Ramos (cell line): Measurements from ENCODE around the gene SCN4A.
"Not testable (repeated sequence)": the region's sequence is repeated elsewhere in the genome, so short reads cannot be mapped to it uniquely, and the experiment has no call there.

Source experiments
- in situ Hi-C: fragments of 300-500 bp; cut with MboI; formaldehyde crosslinking; loops from one replicate; pipeline ENCODE4 v1.14.3; 2022; ENCODE audit warnings: low sequenced_read_pairs; ENCODE audit not compliant: unreplicated experiment

Gene SCN4A

GRCh38 chr17:63972796-63973195 lies at the start of gene SCN4A:
TSS of gene SCN4A (minus strand) at chr17:63972918. CDS start at chr17:63972841, 77 bp downstream.
- in situ Hi-C loops = no loop called here

DNA sequence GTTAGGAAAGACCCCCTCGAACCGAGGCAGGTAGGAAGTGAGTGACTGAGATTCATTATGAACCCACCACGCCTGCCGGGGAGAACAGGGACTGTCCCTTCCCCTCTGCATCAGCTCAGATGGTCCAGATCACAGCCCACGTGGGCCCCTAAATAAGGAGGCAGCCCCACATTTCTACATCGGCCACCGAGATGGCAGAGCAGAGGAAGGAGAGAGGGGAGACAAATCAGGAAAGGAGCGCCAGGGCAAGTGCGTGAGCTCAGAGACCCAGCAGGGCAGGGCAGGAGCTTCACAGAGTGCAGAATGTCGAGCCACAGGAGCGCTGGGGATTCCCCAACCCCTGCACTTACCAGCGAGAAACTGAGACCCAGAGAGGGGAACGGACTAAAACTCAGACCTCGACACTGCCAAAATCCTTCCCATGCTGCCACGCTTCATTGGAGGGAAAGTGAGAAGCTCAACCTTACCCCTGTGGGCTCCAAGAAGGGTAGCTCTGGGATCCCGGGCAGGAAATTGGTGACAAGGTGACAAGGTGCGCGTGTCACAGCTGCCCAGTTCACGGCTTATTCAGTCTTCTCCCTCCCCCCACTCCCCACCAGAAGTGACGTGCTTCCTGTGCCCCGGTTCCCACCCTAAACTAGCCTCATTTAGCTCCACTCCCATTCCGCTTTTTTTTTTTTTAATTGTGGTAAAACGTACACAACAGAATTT lies 47.5 kb upstream of the SCN4A start, which contains the start of gene ICAM2:
Gene ICAM2 (minus strand): TSS at position 578 of the 711 bp plus-strand sequence. CDS start 13,942 bp downstream, outside the sequence.
- in situ Hi-C loops = loop anchor here (10.0 kb wide), 1 partner anchor 105 kb away; the partner anchor contains the start of genes CSHL1 and GH1

DNA sequence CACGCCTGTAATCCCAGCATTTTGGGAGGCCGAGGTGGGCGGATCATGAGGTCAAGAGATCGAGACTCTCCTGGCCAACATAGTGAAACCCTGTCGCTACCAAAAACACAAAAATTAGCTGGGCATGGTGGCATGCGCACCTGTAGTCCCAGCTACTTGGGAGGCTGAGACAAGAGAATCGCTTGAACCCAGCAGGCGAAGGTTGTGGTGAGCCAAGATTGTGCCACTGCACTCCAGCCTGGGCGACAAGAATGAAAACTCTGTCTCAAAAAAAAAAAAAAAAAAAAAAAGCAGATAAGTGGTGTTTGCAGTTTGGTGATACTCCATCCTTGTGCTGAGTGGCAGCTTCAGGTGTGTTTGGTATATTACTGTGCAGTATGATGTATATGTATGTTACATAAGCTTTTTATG lies 46.8 kb upstream of the SCN4A start:
- in situ Hi-C loops = not testable (repeated sequence)

GRCh38 chr17:64017381-64017980 lies 44.8 kb upstream of the SCN4A start:
- in situ Hi-C loops = no loop called here

DNA sequence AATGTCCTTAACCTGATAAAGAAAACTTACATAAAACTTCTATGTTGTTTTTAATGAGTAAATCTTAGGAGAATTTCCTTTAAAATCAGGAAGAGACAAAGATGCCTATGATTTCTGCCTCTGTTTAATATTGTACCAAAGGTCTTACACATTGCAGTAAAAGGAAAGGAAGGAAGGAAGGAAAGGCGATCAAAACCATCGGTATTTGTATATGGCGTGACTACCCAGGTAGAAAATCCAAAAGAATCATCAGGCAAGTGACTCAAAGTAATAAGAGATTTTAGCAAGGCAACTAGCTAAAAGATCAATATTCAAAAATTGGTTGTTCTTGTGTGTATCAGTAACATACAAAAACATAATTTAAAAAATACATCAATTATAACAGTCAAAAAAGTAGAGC lies 44.3 kb upstream of the SCN4A start:
- in situ Hi-C loops = no loop called here

GRCh38 chr17:64016231-64016784 lies 43.6 kb upstream of the SCN4A start:
- in situ Hi-C loops = no loop called here

GRCh38 chr17:64015447-64015846 lies 42.7 kb upstream of the SCN4A start:
- in situ Hi-C loops = no loop called here

- in situ Hi-C loops = no loop called here
Observed at GRCh38 chr17:64009571-64010402, 37.1 kb upstream of the SCN4A start.

GRCh38 chr17:64008830-64009229 lies 36.1 kb upstream of the SCN4A start:
- in situ Hi-C loops = no loop called here

DNA sequence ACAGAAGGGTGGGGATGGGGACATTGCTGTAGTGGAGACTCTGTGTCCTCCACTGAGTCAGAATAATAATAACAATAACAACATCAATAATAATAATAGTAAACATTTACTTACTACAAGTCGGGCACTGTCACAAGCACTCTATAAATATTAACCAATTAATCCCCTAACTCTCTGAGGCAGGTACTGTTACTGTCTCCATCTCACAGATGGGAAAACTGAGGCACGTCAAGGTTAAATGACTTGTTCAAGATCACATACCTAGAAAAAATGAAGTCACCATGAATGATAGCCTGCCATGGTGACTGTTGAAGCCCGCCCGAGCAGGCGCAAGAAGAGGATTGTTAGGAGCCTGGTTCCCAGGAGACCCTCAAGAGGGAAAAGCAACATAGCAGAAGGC lies 35.6 kb upstream of the SCN4A start:
- in situ Hi-C loops = no loop called here

- in situ Hi-C loops = no loop called here
Observed at GRCh38 chr17:64007838-64008282, 35.1 kb upstream of the SCN4A start.

- in situ Hi-C loops = not testable (repeated sequence)
Observed at GRCh38 chr17:64007089-64007837, 34.5 kb upstream of the SCN4A start.

- in situ Hi-C loops = no loop called here
Observed at GRCh38 chr17:64006361-64007088, 33.8 kb upstream of the SCN4A start.

- in situ Hi-C loops = no loop called here
Observed at GRCh38 chr17:64005734-64006167, 33.0 kb upstream of the SCN4A start.

DNA sequence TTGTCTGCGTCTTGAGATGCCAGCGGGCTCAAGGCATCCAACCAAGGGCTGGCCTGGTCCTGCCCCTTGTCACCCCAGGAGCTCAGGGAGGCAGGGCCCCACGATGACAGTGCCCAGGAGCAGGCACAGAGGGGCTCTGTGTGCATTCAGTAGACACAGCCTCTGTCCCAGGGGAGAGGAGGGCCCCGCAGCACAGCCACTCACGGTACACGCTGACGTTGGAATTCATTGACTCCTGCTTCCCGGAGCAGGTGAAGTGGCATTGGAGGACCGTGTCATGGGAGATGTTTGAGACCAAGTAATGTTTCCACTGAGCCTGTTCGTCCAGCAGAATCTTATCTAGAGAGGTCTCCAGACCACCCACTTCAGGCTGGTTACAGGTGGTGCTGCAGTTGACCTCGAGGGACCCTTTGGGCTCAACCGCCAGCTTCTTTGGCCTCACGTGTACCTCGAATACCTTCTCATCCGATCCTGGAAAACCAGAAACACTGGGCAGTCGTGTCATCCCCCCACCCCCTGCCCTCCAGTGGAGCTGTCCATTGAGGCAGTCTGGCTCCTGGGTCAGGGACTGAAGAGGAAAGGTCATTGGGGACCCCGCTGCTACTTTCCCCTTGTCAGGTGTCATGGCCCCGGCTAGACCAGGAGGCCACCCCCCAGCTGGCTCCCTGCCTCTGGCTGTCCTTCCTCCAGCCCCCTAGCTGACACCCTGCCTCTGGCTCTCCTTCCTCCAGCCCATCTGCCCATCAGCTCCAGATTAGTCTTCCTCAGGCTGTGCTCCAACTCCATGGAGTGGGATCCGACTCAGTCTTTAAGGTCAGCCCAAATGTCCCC lies 32.4 kb upstream of the SCN4A start:
- in situ Hi-C loops = no loop called here

DNA sequence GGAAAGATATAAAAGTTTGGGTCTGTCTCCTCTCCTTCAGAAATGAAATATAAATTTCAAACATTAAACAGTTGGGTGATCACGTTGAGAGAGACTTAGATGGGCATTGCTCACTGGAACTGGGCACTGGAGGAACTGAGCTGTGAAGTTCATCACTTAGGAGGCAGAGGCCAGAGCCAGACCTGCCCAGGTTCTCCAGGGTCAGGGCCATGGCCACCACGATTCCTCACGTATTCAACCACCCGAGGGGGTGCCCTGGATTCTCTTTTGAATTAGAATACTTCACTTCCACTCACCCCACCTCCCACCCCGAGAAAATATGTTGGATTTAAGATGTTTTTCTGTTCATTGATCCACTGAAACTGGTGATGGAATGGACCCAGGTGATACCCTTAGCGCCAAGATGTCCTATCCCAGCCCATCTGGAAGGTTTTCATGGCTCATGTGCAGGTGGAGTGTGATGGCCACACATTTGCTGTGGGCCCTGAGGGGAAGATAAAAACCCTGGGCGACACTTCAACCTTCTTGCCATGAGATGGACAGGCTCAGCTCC lies 31.6 kb upstream of the SCN4A start:
- in situ Hi-C loops = no loop called here

- in situ Hi-C loops = no loop called here
Observed at GRCh38 chr17:64003526-64004121, 30.9 kb upstream of the SCN4A start.
